IMR-90 (cell line): ENCODE measurements around the gene TRABD.

Experiments used
- CEBPB ChIP-seq: IDR thresholded peaks from 2 replicates; pipeline ENCODE4 v1.6.1; 2012; ENCODE audit warnings: low read depth, low read length, improper control_type of control experiment
- CHD1 ChIP-seq: IDR thresholded peaks from 2 replicates; pipeline ENCODE4 v1.6.1; 2012; ENCODE audit warnings: low read depth, low read length, improper control_type of control experiment
- ELK1 ChIP-seq: fragments of 150-350 bp; IDR thresholded peaks from 2 replicates; pipeline ENCODE4 v1.6.1; 2016; ENCODE audit warnings: low read depth, mild to moderate bottlenecking, low read length, moderate library complexity, borderline replicate concordance
- MAZ ChIP-seq: IDR thresholded peaks from 2 replicates; pipeline ENCODE4 v1.6.1; 2012; ENCODE audit warnings: low read depth, mild to moderate bottlenecking, low read length, improper control_type of control experiment, moderate library complexity, borderline replicate concordance
- MXI1 ChIP-seq: IDR thresholded peaks from 2 replicates; pipeline ENCODE4 v1.6.1; 2012; ENCODE audit warnings: low read depth, mild to moderate bottlenecking, low read length, moderate library complexity, borderline replicate concordance
- POLR2A ChIP-seq: IDR thresholded peaks from 2 replicates; pipeline ENCODE4 v1.6.1; 2012; ENCODE audit warnings: mild to moderate bottlenecking, low read depth, low read length
- RAD21 ChIP-seq: IDR thresholded peaks from 2 replicates; pipeline ENCODE4 v1.6.1; 2012; ENCODE audit warnings: low read length, improper control_type of control experiment
- RCOR1 ChIP-seq: IDR thresholded peaks from 2 replicates; pipeline ENCODE4 v1.6.1; 2012; ENCODE audit warnings: mild to moderate bottlenecking, low read length, improper control_type of control experiment; ENCODE audit not compliant: insufficient replicate concordance
- RFX5 ChIP-seq: IDR thresholded peaks from 2 replicates; pipeline ENCODE4 v1.8.0; 2012; ENCODE audit warnings: low read depth, mild to moderate bottlenecking, low read length, moderate library complexity
- SMC3 ChIP-seq: fragments of 150-350 bp; IDR thresholded peaks from 2 replicates; pipeline ENCODE4 v1.6.1; 2016; ENCODE audit warnings: low read depth, mild to moderate bottlenecking, antibody characterized with exemption, low read length, moderate library complexity
- TF ChIP-seq, protein P1 (sequence below): conservative IDR thresholded peaks from 2 replicates; pipeline ENCODE4 v1.5.1; 2012; ENCODE audit warnings: mild to moderate bottlenecking, low read depth, low read length, improper control_type of control experiment

DNA sequence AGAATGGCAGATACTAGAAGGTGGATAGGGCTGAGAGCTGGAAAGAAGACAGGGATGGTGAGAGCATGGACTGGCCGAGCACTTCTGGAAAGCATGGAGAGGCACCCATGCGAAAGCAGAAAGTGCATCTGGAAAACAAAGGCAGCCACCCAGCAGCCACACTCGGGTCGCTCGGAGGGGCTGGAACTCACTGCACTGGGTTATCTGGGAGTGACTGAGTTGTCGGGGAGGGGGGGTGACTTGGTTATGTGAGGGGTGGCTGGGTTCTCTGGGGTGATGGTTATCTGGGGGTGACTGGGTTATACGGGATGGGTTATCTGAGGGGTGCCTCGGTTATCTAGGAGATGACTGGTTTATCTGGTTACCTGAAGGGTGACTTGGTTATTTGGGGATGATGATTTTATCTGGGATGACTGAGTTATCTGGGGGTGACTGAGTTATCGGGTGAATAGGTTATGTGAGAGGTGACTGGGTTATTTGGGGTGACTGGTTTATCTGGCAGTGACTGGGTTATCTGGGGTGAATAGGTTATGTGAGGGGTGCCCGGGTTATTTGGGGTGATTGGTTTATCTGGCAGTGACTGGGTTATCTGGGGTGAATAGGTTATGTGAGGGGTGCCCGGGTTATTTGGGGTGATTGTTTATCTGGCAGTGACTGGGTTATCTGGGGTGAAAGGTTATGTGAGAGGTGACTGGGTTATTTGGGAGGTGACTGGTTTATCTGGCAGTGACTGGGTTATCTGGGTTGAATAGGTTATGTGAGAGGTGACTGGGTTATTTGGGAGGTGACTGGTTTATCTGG, 17.8 kb upstream of the TRABD start:
- TF ChIP-seq RFX5 (no peak), SMC3 (no peak), POLR2A (no peak), RCOR1 (no peak), MXI1 (no peak), CEBPB (no peak), RAD21 (no peak), CHD1 (no peak), MAZ (no peak), ELK1 (no peak)
- TF ChIP-seq, protein P1, sequence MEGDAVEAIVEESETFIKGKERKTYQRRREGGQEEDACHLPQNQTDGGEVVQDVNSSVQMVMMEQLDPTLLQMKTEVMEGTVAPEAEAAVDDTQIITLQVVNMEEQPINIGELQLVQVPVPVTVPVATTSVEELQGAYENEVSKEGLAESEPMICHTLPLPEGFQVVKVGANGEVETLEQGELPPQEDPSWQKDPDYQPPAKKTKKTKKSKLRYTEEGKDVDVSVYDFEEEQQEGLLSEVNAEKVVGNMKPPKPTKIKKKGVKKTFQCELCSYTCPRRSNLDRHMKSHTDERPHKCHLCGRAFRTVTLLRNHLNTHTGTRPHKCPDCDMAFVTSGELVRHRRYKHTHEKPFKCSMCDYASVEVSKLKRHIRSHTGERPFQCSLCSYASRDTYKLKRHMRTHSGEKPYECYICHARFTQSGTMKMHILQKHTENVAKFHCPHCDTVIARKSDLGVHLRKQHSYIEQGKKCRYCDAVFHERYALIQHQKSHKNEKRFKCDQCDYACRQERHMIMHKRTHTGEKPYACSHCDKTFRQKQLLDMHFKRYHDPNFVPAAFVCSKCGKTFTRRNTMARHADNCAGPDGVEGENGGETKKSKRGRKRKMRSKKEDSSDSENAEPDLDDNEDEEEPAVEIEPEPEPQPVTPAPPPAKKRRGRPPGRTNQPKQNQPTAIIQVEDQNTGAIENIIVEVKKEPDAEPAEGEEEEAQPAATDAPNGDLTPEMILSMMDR: no peak
